Heart right ventricle (tissue), 16 donors: ENCODE data around the gene B3GNT5. TPM values are rescaled to one million over a fixed set of nuclear protein-coding genes. Genes with fewer than 3 reads are reported as not detected.

Source experiments
- ATAC-seq, 8 donors: fragments of 200-7000 bp; cut with Tn5 transposase; one replicate each; pipeline ENCODE4 v1.9.1; 2020; ENCODE audit warnings: mild to moderate bottlenecking in 8 of 8, moderate library complexity in 8 of 8, moderate number of reproducible peaks in 1 of 8
- DNase-seq, 2 donors: peaks; one replicate each; pipeline ENCODE4 v3.0.0-alpha.2; 2020
- H3K27ac ChIP-seq, 10 donors: fragments of 200-600 bp; sonication (generic) in 2 of 10; one replicate each; pipeline versions ENCODE4 v1.5.0 to v1.8.0; 2020 to 2022; ENCODE audit warnings: mild to moderate bottlenecking in 3 of 10
- H3K27me3 ChIP-seq, 7 donors: fragments of 200-600 bp; one replicate each; pipeline ENCODE4 v1.8.0; 2021 to 2022; ENCODE audit warnings: mild to moderate bottlenecking in 2 of 7
- H3K36me3 ChIP-seq, 9 donors: fragments of 200-600 bp; sonication (generic) in 1 of 9; one replicate each; pipeline versions ENCODE4 v1.5.0 to v1.8.0; 2020 to 2022; ENCODE audit warnings: mild to moderate bottlenecking in 2 of 9
- H3K4me1 ChIP-seq, 9 donors: fragments of 200-600 bp; sonication (generic) in 1 of 9; one replicate each; pipeline versions ENCODE4 v1.5.0 to v1.8.0; 2020 to 2022; ENCODE audit warnings: mild to moderate bottlenecking in 4 of 9
- H3K4me3 ChIP-seq, 10 donors: fragments of 200-600 bp; sonication (generic) in 2 of 10; one replicate each; pipeline versions ENCODE4 v1.5.0 to v1.8.0; 2020 to 2022; ENCODE audit warnings: mild to moderate bottlenecking in 7 of 10, moderate library complexity in 2 of 10
- H3K9me3 ChIP-seq, 11 donors: fragments of 200-600 bp in 10 of 11; sonication (generic) in 2 of 11; one replicate each; pipeline versions ENCODE4 v1.5.0 to v1.8.0; 2013 to 2022; ENCODE audit warnings: mild to moderate bottlenecking in 2 of 11, control low read depth in 1 of 11, moderate library complexity in 1 of 11
- WGBS, 2 donors: extraction: QIAGEN DNeasy Blood & Tissue Kit; methylation state at CpG; one replicate each; pipeline ENCODE4 v1.1.7; 2013; ENCODE audit warnings: inconsistent platforms in 1 of 2; 5-methylcytosine and 5-hydroxymethylcytosine counted together
- intact Hi-C, 10 donors: fragments of 100-400 bp; cut with DNase I; formaldehyde crosslinking; loops; one replicate each; pipeline versions ENCODE4 v1.11.1 to v1.14.2; 2022
- polyA plus RNA-seq, 2 donors: library from polyadenylated mRNA; stranded (reverse); fragments of 200-250 nt; gene quantifications; one replicate each; pipeline ENCODE4 v1.2.3, GENCODE V29; 2013
- total RNA-seq, 10 donors: library from RNA; stranded (reverse); fragmentation: NEBNext Ultra II Directional in 3 of 10; extraction: Animal tissue kit (Norgen Biotek cat#: 25700) in 3 of 10; gene quantifications; one replicate each; pipeline versions ENCODE4 v1.2.1 to v1.2.4, GENCODE V29; 2021 to 2023
- TF ChIP-seq, protein P1 (sequence below), 9 donors: fragments of 200-600 bp; sonication (generic) in 2 of 9; IDR thresholded peaks; one replicate each; pipeline versions ENCODE4 v1.5.0 to v1.8.0; 2021 to 2022; ENCODE audit warnings: antibody characterized with exemption in 9 of 9, mild to moderate bottlenecking in 5 of 9, moderate library complexity in 1 of 9
- donor health status: Arrhythmogenic right ventricular cardiomyopathy.
- donor health status: ischemic (EF 13 %, LVEDD 7.1; RV severe dilation, severe dysfunction).
- donor health status: healthy with polysubstance abuse.
- donor health status: DM: no; HTN: yes; CAD: no.
- donor health status: DM: no; HTN: no; CAD: no.
- donor health status: ischemic (EF 25% LVEDD 6.9; RV normal size, moderate dysfunction).
- donor health status: ischemic (EF 25% LVEDD 5.7; RV mildly dilated, moderate dysfunction).
- donor health status: healthy.
- donor health status: DM: yes; HTN: yes; CAD: no.
- donor health status: Ischemic cardiomyopathy.
- donor health status: ischemic (EF 35%, LVEDD 5.7; RV mildly dilated, moderate dysfunction).
- donor health status: nonischemic (EF 11% LVEDD 7.7; RV severe dilation, severe dysfunction).
- donor health status: DM: yes; HTN: yes; CAD: no.
- donor health status: PGD.
- donor health status: ischemic (EF 29% LVEDD 5.4; RV normal size, mild dysfunction).
- donor health status: nonischemic (EF 23%, LVEDD 6.1; RV moderate dilation, normal function).

Gene B3GNT5
- total and polyA plus RNA-seq, 12 donors = 1.7 to 9.0 (median 4.6) TPM

- H3K36me3 ChIP-seq = peaks cover 0 to 15% (median 0%) of the 10 kb centered on the region in 9 donors
- peak overlapping the region in 1 of 10 donors; percentile 63 for H3K27ac ChIP-seq
- peaks cover 0 to 36% (median 5%) of the 10 kb centered on the region in 9 donors for H3K4me1 ChIP-seq
- intact Hi-C loops = no loop called here
- no peaks in the 10 kb centered on the region for H3K27me3 ChIP-seq
- DNase-seq (no peak), ATAC-seq (no peak)
- TF ChIP-seq, protein P1, sequence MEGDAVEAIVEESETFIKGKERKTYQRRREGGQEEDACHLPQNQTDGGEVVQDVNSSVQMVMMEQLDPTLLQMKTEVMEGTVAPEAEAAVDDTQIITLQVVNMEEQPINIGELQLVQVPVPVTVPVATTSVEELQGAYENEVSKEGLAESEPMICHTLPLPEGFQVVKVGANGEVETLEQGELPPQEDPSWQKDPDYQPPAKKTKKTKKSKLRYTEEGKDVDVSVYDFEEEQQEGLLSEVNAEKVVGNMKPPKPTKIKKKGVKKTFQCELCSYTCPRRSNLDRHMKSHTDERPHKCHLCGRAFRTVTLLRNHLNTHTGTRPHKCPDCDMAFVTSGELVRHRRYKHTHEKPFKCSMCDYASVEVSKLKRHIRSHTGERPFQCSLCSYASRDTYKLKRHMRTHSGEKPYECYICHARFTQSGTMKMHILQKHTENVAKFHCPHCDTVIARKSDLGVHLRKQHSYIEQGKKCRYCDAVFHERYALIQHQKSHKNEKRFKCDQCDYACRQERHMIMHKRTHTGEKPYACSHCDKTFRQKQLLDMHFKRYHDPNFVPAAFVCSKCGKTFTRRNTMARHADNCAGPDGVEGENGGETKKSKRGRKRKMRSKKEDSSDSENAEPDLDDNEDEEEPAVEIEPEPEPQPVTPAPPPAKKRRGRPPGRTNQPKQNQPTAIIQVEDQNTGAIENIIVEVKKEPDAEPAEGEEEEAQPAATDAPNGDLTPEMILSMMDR (IDR thresholded peaks at IDR 0.05) = no peak
- WGBS, 2 donors = 92 to 94% methylated on average over 5 of the region's 5 CpGs
- no peaks in the 10 kb centered on the region for H3K9me3 ChIP-seq
- no peak overlapping the region for H3K4me3 ChIP-seq
Observed at GRCh38 chr3:183274609-183275008, 21.6 kb downstream of the B3GNT5 start.

DNA sequence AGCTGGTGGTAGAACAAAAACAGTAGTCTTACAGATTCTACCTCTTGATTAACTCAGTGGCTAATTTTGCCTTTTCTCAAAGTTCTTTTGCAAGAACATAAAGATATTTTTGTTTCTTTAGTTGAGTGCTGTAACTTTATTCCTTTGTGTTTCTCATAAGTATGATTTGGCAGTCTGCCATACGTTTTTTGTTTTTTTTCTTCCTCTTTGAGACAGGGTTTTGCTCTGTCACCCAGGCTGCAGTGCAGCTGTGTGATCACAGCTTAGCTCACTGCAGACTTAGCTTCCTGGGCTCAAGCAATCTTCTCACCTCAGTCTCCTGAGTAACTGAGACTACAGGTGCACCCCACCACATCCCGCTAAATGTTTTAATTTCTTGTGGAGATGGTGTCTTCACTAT lies 22.4 kb downstream of the B3GNT5 start:
- H3K27me3 ChIP-seq = no peaks in the 10 kb centered on the region
- ATAC-seq (peak in 5 of 8 donors; percentile 37 to 66 (median 51)), DNase-seq (no peak)
- peaks cover 0 to 7% (median 0%) of the 10 kb centered on the region in 9 donors for H3K36me3 ChIP-seq
- peak overlapping the region in 1 of 10 donors; percentile 63 for H3K27ac ChIP-seq
- WGBS, 2 donors = 38 to 46% methylated on average over 2 of the region's 2 CpGs
- H3K4me1 ChIP-seq = peaks cover 0 to 36% (median 5%) of the 10 kb centered on the region in 9 donors
- no peaks in the 10 kb centered on the region for H3K9me3 ChIP-seq
- intact Hi-C loops = no loop called here
- TF ChIP-seq, protein P1 (IDR thresholded peaks at IDR 0.05) = no peak
- H3K4me3 ChIP-seq = no peak overlapping the region

DNA sequence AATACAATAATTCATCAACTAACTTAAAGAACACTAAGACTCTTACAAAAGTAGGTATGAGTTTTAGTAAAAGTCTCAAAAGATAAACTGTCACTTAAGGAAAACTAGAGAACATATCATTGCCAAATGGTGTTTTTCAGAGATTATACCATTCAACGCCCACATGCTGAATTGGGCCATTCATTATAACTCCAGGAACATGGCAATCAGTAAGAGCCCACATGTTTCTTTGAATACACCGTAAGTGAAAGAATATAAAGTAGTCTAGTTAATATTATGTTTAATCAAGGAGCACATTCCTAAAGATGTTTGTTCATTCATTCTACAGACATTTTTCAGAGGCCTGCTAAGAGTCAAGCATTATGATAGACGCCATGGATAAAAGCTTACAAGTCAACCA lies 22.9 kb downstream of the B3GNT5 start:
- TF ChIP-seq, protein P1 (IDR thresholded peaks at IDR 0.05) = no peak
- no peaks in the 10 kb centered on the region for H3K9me3 ChIP-seq
- DNase-seq (no peak), ATAC-seq (no peak)
- no peaks in the 10 kb centered on the region for H3K27me3 ChIP-seq
- H3K4me3 ChIP-seq = no peak overlapping the region
- H3K27ac ChIP-seq = no peak overlapping the region
- H3K36me3 ChIP-seq = peaks cover 0 to 2% (median 0%) of the 10 kb centered on the region in 9 donors
- intact Hi-C loops = loop anchor here in 1 of 10 donors (1.0 kb wide), 1 partner anchor 10 kb away; no protein-coding TSS in a partner anchor
- 85 to 88% methylated on average over 3 of the region's 3 CpGs for WGBS, 2 donors
- peaks cover 0 to 36% (median 5%) of the 10 kb centered on the region in 9 donors for H3K4me1 ChIP-seq

GRCh38 chr3:183277260-183277659 lies 24.2 kb downstream of the B3GNT5 start:
- DNase-seq (no peak), ATAC-seq (no peak)
- intact Hi-C loops = no loop called here
- Histone ChIP-seq H3K9me3 (no peaks in the 10 kb centered on the region), H3K27me3 (no peaks in the 10 kb centered on the region), H3K27ac (no peak overlapping the region), H3K36me3 (no peaks in the 10 kb centered on the region), H3K4me3 (no peak overlapping the region), H3K4me1 (peaks cover 0 to 35% (median 5%) of the 10 kb centered on the region in 9 donors)
- TF ChIP-seq, protein P1 (IDR thresholded peaks at IDR 0.05) = no peak
- 98 to 99% methylated on average over 5 of the region's 5 CpGs for WGBS, 2 donors
